GM19324 (cell line): ENCODE data around the gene SP7.
"Not testable (repeated sequence)": the region's sequence is repeated elsewhere in the genome, so short reads cannot be mapped to it uniquely, and the experiment has no call there.

Experiments
- ATAC-seq: cut with Tn5 transposase; IDR thresholded peaks from one replicate; pipeline ENCODE4 v1.9.1; 2021; ENCODE audit warnings: mild to moderate bottlenecking, moderate library complexity; ENCODE audit not compliant: unreplicated experiment, low FRiP score

The SP7 gene

DNA sequence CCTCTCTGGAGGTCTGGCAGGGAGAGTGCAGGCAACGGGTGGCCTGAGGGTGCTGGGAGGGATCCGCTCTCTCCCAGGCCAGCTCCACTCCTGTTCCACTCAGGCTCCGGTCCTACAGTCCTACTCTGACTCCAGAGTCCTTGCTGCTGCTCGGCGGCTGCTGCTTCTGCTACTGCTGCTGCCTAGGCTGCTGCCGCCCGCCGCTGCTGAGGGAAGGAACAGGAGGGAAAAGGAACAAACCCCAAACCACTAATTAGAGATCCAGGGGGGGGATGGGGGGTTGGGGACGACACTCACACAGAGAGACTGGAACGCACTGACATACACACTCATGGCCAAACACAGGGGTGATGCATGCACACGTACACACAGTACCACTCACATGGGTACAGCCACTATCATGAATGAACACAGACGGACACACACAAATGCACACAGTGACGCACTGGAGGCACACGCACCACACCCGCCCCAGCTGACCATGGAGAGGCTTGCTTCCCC is at the start of gene SP7:
Gene SP7, minus strand, starts transcription at position 174 of the 501 bp plus-strand sequence. CDS start 708 bp downstream, outside the sequence.
- ATAC-seq = no peak

DNA sequence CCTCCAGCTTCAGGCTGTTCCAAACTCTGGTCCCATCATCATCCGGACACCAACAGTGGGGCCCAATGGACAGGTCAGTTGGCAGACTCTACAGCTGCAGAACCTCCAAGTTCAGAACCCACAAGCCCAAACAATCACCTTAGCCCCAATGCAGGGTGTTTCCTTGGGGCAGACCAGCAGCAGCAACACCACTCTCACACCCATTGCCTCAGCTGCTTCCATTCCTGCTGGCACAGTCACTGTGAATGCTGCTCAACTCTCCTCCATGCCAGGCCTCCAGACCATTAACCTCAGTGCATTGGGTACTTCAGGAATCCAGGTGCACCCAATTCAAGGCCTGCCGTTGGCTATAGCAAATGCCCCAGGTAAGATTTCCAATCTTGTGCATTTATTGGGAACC is 47.1 kb upstream of the SP7 start:
- ATAC-seq = no peak

DNA sequence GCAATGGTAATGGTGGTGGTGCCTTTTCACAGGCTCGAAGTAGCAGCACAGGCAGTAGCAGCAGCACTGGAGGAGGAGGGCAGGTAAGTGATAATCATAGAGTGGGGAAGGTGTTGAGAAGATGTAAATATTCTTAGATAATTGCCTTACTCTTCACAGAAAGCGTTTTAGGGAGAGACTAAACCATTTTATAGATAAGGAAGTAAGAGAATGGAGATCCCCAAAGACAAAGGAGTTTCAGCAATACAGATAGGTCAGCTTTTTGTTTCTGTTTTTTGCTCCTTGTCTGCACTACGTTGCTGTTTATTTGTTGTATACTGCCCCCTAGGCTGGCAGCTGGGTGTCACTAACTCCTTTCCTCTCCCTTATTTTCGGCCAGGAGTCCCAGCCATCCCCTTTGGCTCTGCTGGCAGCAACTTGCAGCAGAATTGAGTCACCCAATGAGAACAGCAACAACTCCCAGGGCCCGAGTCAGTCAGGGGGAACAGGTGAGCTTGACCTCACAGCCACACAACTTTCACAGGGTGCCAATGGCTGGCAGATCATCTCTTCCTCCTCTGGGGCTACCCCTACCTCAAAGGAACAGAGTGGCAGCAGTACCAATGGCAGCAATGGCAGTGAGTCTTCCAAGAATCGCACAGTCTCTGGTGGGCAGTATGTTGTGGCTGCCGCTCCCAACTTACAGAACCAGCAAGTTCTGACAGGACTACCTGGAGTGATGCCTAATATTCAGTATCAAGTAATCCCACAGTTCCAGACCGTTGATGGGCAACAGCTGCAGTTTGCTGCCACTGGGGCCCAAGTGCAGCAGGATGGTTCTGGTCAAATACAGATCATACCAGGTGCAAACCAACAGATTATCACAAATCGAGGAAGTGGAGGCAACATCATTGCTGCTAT is 45.8 kb upstream of the SP7 start:
- no peak for ATAC-seq

DNA sequence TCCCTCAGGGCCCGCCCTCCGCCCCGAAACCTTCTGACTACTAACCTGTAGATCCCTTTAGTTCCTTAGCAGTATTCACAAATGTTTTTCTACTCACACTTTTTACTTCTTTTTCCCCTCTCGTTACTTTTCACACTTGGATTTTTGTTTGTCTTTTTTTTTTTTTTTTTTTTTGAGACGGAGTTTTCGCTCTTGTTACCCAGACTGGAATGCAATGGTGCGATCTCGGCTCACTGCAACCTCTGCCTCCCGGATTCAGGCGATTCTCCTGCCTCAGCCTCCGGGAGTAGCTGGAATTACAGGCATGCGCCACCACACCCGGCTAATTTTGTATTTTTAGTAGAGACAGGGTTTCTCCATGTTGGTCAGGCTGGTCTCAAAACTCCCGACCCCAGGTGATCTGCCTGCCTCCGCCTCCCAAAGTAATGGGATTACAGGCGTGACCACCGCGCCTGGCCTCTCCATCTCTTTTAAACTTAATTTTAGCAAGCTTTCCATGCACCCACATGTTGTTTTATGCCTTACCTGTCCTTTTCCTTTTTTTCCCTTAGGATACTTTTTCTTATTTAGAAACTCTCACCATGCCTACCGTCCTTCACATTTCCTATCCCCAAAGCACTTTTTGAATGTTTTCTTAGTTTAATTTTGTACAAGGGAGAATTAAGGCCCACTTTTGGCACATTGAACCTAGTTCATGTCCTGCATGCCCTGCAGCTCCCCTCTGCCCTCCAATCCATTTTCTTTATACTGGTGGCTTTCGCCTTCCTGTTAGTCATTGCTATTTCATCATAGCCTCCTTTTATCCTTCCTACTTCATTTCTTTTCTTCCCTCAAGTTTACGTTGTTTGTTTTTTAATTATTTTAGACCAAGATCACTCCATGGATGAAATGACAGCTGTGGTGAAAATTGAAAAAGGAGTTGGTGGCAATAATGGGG is 44.9 kb upstream of the SP7 start:
- ATAC-seq = no peak

DNA sequence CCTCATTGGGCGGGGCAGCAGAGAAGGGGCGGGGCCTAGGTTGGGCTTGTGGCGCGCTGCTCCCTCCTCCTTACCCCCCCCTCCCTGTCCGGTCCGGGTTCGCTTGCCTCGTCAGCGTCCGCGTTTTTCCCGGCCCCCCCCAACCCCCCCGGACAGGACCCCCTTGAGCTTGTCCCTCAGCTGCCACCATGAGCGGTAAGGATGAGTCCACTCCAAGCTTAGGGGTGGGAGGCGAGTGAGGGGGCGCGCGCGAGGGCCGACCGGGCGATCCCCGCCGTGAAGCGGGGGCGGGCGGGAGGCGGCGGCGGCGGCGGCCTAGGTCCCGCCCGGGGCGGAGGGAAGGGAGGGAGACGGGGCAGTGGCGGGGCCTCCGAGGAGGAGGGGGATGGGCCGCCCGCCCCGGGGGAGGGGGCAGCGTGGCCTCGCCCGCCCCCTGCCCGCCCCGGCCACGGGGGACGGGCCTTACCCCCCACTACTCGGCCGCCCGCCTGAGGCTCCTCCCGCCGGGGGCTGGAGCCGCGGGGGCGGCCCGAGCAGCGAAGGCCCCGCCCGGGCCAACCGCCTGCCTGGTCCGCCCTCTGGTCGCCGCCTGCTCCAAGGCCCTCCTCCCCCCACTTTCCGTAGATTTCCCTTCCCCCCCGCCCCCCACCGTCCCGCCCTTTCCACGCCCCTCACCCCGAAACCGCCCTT is 44.1 kb upstream of the SP7 start, which contains the start of gene SP1:
Gene SP1, plus strand, starts transcription at position 73 of the 690 bp plus-strand sequence. Its CDS starts 116 bp downstream, at position 189.
- ATAC-seq = peak; percentile 54

DNA sequence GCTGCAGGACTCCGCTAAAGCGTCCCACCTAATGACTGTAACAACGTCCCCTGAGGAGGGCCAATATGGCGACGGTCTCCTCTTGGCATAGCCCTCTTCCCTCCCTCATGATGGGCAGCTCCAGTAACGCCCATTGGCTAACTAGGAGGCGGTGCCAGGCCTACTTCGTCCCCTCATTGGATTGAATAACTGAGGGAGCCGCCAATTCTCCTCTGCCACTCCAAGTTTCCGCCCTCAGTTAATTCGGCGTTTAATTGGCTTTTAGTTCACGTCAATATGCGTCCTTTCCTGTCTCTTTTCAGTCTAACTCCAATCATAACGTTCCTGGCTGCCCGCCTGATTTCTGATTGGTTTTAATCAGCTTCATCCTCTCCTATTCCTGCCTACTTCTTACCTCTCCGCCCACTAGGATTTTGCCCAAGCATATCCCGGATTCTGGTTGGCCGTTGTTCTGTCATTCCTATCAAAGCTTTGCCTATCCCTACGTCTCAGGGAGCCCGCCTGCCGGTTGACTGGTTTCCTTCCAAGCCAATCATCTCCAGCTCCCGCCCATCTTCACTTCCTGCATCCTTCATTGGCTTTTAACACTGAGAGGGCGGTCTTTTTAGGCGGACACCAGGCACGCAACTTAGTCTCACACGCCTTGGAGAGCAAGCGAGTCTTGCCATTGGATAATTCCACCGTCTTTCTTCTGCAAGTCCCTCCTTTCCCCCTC is 43.4 kb upstream of the SP7 start:
- peak; percentile 77 for ATAC-seq

DNA sequence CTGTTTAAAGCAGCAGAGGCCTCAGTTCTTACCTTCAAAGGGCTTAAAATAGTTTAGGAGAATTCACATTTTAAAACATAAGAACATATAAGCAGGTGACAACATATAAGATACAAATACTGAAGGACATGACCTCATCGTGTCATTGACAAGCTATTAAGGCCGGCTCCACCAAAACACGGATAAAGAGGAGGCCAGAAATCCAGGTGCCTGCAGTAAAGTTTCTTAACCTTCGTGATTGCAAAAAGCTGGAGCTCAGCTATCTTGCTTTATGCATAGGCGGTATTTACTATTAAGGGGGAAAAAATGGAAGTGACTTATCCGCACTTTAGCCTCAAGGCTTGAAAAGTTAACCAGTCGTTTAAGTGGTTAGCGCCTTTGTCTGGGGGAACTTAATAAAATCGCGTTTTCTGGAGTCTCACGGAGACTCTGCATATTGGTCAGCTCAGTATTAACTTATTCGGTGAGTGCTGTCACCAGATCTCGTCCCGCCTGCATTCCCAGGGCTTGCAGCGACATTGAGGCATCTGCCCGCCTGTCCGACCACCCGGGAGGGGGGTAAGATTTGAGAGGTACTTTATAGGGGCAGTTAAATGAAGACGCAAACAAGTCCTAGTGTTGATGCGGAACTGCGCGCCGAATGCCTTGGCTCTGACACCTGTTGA is 42.7 kb upstream of the SP7 start:
- ATAC-seq = no peak

DNA sequence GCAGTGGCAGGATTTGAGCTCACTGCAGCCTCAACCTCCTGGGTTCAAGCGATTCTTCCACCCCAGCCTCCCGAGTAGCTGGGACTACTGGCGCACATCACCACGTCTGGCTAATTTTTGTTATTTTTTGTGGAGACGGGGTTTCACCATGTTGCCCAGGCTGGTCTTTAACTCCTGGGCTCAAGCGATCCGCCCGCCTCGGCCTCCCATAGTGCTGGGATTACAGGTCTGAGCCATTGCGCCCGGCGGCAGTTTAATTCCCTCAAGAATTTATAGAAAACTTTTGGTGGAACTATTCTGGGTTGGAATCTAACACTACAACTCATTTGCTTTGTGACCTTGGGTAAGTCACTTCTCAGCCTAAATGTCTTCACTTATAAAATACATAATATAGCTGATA is 42.1 kb upstream of the SP7 start:
- no peak for ATAC-seq

DNA sequence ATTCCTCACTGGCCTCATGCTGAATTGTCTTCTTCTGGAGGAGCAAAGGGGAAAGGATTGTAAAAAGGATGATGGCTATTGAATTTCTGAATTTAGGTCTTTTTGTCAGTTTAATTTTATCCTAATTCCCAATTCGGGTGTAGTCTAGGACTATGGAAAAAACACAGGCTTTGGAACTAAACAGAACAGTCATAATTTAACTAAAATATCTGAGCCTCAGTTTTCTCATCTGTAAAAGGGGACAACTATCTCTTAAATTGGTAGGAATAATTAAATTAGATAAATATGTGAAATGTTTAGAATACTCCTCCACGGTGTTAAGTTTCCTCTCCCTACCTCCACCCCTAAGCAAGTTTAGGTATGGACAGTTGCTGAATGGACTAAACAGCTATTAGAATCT is 40.6 kb upstream of the SP7 start:
- ATAC-seq = no peak

DNA sequence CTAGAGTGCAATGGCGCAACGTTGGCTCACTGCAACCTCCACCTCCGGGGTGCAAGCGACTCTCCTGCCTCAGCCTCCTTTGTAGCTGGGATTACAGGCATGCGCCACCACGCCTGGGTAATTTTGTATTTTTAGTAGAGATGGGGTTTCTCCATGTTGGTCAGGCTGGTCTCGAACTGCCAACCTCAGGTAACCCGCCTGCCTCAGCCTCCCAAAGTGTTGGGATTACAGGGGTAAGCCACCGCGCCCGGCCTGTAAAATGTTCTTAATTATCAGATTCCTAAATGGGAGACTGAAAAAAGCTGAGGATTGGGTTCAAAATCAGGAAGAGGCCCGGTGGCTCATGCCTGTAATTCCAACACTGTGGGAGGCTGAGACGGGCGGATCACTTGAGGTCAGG is 38.1 kb upstream of the SP7 start:
- not testable (repeated sequence) for ATAC-seq

DNA sequence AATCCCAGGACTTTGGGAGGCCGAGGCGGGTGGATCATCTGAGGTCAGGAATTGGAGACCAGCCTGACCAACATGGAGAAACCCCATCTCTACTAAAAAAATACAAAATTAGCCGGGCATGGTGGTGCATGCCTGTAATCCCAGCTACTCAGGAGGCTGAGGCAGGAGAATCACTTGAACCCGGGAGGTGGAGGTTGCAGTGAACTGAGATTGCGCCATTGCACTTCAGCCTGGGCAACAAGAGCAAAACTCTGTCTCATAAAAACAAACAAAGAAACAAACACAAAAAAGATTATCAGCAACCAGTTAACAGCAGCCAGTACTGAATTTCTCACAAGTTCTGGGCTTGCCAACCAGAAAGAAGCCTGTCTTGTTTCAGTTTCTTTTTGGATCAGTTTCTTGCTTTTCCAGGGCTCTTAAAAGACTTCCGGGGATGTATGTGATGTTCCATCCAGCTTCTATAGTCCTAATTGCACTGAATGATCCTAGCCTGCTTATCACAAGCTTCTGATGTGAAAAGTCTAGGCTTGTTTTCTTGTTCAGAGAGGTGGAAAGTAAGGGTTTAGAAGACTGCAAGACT is 37.5 kb upstream of the SP7 start:
- not testable (repeated sequence) for ATAC-seq

DNA sequence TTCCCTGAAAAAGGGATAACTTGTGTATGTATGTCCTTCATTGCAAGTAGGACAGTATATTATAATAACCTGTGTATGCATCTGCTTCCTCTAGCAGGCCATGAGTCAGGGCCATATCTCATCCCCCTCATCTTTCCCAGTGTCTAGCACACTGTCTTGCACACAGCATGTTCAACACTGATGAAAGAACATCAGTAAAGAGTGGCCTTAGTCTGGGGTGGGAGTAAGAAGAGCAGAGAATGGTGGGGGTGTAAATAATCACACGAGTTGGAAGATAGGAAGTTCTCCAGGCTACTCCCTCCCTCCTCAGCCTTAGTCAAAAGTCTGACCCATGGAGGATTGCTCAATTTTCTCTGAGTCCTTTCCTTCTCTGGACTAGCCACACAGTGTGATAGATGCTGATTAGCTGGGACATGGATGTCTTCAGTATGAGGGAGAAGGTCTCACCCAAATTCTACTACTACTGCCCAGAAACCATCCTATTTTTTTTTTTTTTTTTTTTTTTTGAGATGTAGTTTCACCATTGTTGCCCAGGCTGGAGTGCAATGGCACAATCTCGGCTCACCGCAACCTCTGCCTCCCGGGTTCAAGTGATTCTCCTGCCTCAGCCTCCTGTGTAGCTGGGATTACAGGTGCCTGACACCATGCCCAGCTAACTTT is 29.2 kb upstream of the SP7 start:
- no peak for ATAC-seq

DNA sequence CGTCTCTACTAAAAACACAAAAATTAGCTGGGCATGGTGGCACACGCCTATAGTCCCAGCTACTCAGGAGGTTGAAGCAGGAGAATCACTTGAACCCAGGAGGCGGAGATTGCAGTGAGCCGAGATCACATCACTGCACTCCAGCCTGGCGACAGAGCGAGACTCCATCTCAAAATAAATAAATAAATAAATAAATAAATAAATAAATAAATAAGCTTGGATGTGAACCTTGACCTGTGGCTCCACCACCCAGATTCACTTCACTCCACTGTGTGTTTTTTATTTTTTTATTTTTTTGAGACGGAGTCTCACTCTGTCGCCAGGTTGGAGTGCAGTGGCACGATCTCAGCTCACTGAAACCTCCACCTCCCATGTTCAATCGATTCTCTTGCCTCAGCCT is 25.5 kb upstream of the SP7 start:
- ATAC-seq = not testable (repeated sequence)

DNA sequence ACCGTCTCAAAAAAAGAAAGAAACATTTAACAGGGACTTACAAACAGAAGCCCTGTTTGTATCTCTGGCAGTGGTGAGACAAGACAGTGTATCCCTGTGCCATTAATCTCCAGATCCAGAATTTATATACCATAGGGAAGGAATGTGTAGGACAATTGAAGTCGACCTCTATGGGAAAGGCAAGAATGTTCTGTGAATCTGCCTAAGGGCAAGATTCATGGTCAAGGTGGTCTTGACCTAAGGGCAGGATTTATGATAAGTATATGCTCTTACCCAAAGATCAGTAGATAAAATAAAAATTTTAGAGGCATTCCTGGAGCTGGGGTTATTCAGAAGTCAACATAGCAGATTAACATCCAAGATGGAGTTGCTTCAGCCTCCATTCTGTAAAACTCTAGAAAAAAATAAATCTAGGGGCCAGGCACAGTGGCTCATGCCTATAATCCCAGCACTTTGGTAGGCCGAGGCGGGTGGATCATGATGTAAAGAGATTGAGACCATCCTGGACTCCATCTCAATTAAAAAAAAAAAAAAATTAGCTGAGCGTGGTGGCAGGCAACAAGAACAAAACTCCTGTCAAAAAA is 22.8 kb upstream of the SP7 start:
- no peak for ATAC-seq

DNA sequence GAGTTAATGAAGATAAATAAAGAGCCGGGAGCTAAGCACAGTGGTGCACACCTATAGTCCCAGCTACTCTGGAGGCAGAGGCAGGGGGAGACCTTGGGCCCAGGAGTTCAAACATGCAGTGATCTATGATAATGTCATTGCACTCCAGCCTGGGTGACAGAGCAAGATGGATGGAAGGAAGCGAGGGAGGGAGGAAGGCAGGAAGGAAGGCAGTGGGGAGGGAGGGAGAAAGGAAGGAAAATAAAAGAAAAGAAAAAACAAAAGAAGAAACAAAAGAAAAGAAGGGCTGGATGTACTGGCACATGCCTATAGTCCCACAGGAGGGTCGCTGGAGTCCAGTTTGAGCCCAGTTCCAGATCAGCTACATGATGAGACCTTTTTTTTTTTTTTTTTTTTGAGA is 19.0 kb upstream of the SP7 start:
- no peak for ATAC-seq

DNA sequence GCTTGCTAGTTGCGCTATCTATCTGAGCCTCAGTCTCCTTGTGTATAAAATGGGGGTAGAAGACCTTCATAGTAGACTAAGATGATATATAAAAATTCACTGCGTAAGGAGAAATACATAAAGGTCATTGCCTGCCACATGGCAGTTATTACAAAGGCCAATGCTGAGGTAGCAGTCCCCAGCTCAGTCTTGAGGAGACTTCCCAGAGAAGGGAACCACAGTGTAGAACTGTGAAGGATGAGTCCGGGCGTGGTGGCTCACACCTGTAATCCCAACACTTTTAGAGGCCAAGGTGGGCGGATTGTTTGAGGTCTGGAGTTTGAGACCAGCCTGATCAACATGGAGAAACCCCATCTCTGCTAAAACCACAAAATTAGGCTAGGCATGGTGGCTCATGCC is 17.1 kb upstream of the SP7 start:
- ATAC-seq = no peak

DNA sequence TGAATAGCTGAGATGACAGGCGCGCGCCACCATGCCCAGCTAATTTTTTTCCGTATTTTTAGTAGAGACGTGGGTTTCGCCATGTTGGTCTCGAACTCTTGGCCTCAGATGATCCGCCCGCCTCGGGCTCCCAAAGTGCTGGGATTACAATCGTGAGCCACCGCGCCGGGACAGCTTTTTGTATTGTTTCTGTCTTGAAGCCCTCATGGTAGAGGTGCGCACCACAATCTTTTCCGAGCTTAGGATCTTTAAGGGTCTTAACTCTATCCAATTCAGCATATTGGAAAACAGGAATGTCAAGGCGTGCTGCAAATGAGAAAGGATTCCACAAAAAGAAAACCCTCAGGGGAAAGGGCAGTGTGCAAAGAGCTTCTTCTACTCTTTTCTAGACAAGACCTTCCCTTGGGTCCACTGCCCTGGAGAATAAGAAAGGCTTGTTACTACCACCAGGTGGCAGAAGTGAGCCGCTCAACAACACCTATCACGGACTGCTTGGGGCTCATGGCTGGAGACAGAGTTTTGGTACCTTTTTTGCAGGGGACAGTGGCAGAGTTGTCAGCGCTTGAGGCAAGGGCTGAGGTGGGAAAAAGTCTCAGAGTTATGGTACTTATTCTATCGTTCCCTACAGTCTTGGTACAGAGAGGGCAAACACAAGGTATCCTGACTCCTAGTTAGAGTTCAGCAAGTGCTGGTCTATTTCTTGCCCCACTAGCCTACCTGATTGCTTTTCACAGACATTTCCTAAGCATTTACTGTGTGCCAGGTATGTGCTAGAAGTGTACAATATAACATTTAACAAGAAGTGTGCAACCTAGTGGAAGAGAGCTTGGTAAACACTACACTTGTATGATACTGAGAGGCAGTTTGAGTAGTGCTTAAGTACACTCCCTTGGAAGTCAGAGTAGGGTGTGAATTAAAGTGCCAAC is 16.4 kb upstream of the SP7 start:
- no peak for ATAC-seq
